ENCODE data around the gene SLC6A18. TPM values are rescaled to one million over a fixed set of nuclear protein-coding genes. Genes with fewer than 3 reads are reported as not detected.

Gene SLC6A18
- polyA plus RNA-seq, 1 of the 3 experiments (the other 2 are of a cell fraction), result not detected

GRCh38 chr5:1249366-1250280, 24.4 kb downstream of the SLC6A18 start:
- H2AFZ ChIP-seq (ENCODE audit: low read depth), result no peak overlapping the region
- no peaks in the 10 kb centered on the region for H3K79me2 ChIP-seq (ENCODE audit: insufficient read depth)
- no peaks in the 10 kb centered on the region; a peak in 1 of 4 replicates for H3K4me1 ChIP-seq (ENCODE audit: control insufficient read depth in 1 of 2, insufficient read depth in 2 of 2, low read depth in 1 of 2, low read length in 1 of 2)
- no peaks in the 10 kb centered on the region for H3K36me3 ChIP-seq (replicated peaks in 1 of 2; ENCODE audit: control insufficient read depth in 1 of 2, insufficient read depth in 2 of 2, low read length in 1 of 2)
- 57% methylated on average over 28 of the region's 29 CpGs for WGBS (ENCODE audit: low lambda C conversion rate)
- no peak overlapping the region for H3K27ac ChIP-seq (ENCODE audit: low read depth in 2 of 2, low read length in 1 of 2)
- CTCF ChIA-PET, result no interaction called here
- H3K4me3 ChIP-seq (ENCODE audit: low read depth in 2 of 2, low read length in 1 of 2), result no peak overlapping the region
- no peaks in the 10 kb centered on the region for H3K9me3 ChIP-seq
- H3K9me2 ChIP-seq, result no peaks in the 10 kb centered on the region
- no peak overlapping the region for H3K9ac ChIP-seq
- H3K4me2 ChIP-seq, result no peak overlapping the region
- H4K20me1 ChIP-seq (ENCODE audit: insufficient read depth), result no peaks in the 10 kb centered on the region
- H3F3A ChIP-seq (replicated peaks; ENCODE audit: insufficient read depth), result no peaks in the 10 kb centered on the region
- no peak for DNase-seq
- POLR2A ChIA-PET, result no interaction called here
- no peak for TF ChIP-seq USF1 (IDR thresholded peaks at IDR 0.05; ENCODE audit: borderline replicate concordance, low read depth)
- H3K27me3 ChIP-seq (ENCODE audit: insufficient read depth), result 0 out of 2 replicates have a peak, but pooled peaks cover 10% of the 10 kb centered on the region

- H3K9me3 ChIP-seq, result no peaks in the 10 kb centered on the region
- H4K20me1 ChIP-seq (ENCODE audit: insufficient read depth), result no peaks in the 10 kb centered on the region
- ChIA-PET POLR2A (no interaction called here), CTCF (interaction anchor here (0.6 to 1.3 kb wide), 4 partner anchors 66 to 874 kb away, joined by 3 to 4 read pairs (median 3); no protein-coding TSS in a partner anchor)
- no peaks in the 10 kb centered on the region for H3K9me2 ChIP-seq
- TF ChIP-seq USF1 (IDR thresholded peaks at IDR 0.05; ENCODE audit: borderline replicate concordance, low read depth), result no peak
- no peak for TF ChIP-seq EP300 (IDR thresholded peaks at IDR 0.05; ENCODE audit: borderline replicate concordance in 1 of 2, low read depth in 1 of 2, low read length in 1 of 2)
- TF ChIP-seq NFIC (IDR thresholded peaks at IDR 0.05; ENCODE audit: borderline replicate concordance), result no peak
- TF ChIP-seq RCOR1 (IDR thresholded peaks at IDR 0.05; ENCODE audit: low read length), result no peak
- no peak for TF ChIP-seq SIN3A (IDR thresholded peaks at IDR 0.05; ENCODE audit: borderline replicate concordance, low read depth, low read length)
- TF ChIP-seq ELF1 (IDR thresholded peaks at IDR 0.05), result no peak
- no peak overlapping the region for H2AFZ ChIP-seq (ENCODE audit: low read depth)
- H3K36me3 ChIP-seq (replicated peaks in 1 of 2; ENCODE audit: control insufficient read depth in 1 of 2, insufficient read depth in 2 of 2, low read length in 1 of 2), result no peaks in the 10 kb centered on the region
- H3K9ac ChIP-seq, result no peak overlapping the region
- no peaks in the 10 kb centered on the region for H3K27me3 ChIP-seq (ENCODE audit: insufficient read depth)
- 32% methylated on average over 13 of the region's 27 CpGs for WGBS (ENCODE audit: low lambda C conversion rate)
- no peaks in the 10 kb centered on the region for H3K4me1 ChIP-seq (ENCODE audit: control insufficient read depth in 1 of 2, insufficient read depth in 2 of 2, low read depth in 1 of 2, low read length in 1 of 2)
- H3K27ac ChIP-seq (ENCODE audit: low read depth in 2 of 2, low read length in 1 of 2), result no peak overlapping the region
- no peak overlapping the region for H3K4me2 ChIP-seq
- DNase-seq, result no peak
- no peaks in the 10 kb centered on the region for H3F3A ChIP-seq (replicated peaks; ENCODE audit: insufficient read depth)
- no peak overlapping the region for H3K4me3 ChIP-seq (ENCODE audit: low read depth in 2 of 2, low read length in 1 of 2)
- H3K79me2 ChIP-seq (ENCODE audit: insufficient read depth), result no peaks in the 10 kb centered on the region
Observed at GRCh38 chr5:1251678-1252580, 26.7 kb downstream of the SLC6A18 start.

Data from SK-N-SH (cell line).